GM19438 (cell line): ENCODE measurements around the gene PLA2G15.

Source experiments
- ATAC-seq: cut with Tn5 transposase; IDR thresholded peaks from one replicate; pipeline ENCODE4 v1.9.1; 2021; ENCODE audit warnings: low read depth; ENCODE audit not compliant: unreplicated experiment

The PLA2G15 gene

DNA sequence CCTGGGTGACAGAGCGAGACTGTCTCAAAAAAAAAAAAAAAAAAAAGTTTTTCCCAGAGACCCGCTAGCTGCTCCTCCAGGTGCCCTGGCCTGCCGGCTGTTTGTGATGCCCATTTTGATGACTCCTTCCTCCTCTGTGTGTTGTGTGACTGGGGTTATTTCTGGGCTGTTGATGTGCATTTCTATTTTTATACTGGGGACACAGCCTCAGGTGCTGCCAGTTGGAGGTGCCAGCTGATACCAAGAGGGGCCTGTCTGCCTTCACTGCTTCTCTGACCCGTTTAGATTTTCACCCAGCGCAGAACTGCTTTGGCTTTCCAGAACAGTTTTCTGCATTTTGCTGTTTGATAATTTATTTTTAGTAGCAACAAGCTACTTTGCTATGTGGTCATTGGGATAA, 6.7 kb downstream of the PLA2G15 start:
- ATAC-seq = no peak

DNA sequence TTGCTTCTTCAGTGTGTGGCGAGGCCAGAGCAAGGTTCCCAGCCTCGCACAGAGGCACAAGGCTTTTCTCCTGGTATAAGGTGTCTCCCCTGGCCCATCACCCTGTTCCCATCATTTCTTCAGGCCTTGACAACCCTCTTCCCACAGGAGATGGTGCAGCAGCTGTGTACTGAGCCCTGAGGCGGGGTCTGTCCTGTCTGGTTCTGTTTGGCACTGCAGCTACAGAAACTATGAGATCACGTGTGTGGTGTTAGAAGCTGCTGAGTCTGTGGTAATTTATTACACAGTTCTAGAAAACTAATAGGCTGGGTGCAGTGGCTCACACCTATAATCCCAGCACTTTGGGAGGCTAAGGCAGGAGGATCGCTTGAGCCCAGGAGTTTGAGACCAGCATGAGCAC, 7.2 kb downstream of the PLA2G15 start:
- ATAC-seq = no peak

DNA sequence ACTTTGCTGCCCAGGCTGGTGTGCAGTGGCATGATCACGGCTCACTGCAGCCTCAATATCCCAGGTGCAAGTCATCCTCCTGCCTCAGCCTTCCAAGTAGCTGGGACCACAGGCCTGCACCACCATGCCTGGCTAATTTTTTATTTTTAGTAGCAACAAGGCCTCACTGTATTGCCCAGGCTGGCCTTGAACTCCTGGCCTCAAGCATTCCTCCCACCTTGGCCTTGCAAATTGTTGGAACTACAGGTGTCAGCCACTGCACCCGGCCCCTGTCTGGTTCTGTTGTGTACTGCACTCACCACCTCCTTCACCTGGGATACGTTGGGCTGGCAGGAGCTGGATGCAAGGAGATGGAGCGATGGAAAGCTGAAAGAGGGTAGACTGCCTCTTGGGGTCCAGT, 8.5 kb downstream of the PLA2G15 start:
- ATAC-seq = no peak

DNA sequence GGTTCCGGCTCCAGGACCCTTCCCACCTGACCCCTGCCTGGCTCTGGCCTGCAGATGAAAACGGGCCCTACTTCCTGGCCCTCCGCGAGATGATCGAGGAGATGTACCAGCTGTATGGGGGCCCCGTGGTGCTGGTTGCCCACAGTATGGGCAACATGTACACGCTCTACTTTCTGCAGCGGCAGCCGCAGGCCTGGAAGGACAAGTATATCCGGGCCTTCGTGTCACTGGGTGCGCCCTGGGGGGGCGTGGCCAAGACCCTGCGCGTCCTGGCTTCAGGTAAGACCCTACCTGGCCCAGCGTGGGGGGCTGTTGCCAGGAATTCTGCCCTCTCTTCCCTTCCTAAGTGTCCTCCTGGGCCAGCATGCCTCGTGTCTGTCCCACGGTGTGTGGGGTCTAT, 10.5 kb downstream of the PLA2G15 start:
- ATAC-seq = no peak

DNA sequence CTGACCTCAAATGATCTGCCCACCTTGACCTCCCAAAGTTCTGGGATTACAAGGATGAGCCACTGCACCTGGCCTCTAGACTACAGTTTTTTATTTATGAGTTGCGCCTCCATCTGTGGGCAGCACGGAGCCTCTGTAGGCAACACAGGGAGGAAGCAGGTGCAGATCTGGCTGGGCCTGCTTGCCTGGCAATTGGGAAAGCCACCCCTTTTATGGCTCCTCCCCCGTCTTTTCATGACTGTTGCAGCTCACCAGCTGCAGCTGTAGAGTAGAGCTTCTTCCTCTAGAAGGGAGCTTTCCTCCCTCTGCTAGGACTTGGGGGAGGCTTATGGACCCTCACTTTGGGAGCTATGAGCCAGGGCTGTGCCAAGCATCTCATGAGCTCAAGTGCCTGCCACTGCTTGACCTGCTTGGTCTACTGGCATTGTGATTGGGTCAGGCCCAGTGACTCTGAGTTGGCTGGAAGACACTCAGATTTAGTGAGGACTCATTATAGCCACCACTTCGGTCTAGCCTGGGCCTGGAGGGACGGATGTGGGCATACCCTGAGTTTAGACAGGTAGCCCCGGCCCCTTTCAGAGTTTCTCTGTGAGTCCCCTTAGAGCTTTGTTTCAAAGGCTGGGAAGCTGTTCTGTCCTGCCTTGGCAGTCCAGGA, 12.2 kb downstream of the PLA2G15 start:
- ATAC-seq = peak; percentile 73

DNA sequence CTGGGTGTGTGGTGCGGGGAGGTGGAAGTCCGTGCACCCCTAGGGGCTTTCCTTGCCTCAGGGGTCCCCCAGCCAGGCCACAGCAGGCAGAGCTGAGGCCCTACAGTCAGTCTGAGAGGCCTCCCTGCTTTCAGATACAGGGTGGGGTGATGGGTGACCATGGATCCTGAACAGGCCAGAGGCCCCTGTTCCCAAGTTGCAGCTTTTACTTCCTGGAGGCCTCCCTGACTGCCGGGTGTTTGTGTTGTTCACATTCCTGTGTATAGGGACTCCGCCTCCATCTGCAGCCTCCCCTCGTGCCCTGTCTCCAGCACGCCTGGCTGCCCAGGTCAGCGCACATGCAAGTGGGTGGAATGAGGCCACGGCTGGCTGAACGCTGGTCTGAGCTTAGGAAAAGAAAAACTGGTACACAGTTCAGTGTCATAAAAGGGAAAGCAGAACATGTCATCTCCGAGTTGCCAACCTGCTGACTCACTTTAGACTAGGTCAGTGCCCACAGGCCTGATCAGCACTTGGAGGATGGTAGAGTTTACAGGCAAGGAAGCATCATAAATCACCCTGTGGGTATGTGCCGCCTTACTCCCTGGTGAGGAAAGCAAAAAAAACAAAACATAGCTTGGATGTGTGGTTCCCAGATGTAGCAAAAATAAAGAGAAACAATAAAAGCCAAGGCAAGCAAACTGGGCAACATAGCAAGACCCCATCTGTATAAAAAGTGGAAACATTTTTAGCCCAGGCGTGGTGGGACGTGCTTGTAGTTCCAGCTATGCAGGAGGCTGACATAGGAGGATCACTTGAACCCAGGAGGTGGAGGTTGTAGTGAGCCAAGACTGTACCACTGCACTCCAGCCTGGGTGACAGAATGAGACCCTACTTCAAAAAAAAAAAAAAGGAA, 13.0 kb downstream of the PLA2G15 start:
- ATAC-seq = peak; percentile 27

DNA sequence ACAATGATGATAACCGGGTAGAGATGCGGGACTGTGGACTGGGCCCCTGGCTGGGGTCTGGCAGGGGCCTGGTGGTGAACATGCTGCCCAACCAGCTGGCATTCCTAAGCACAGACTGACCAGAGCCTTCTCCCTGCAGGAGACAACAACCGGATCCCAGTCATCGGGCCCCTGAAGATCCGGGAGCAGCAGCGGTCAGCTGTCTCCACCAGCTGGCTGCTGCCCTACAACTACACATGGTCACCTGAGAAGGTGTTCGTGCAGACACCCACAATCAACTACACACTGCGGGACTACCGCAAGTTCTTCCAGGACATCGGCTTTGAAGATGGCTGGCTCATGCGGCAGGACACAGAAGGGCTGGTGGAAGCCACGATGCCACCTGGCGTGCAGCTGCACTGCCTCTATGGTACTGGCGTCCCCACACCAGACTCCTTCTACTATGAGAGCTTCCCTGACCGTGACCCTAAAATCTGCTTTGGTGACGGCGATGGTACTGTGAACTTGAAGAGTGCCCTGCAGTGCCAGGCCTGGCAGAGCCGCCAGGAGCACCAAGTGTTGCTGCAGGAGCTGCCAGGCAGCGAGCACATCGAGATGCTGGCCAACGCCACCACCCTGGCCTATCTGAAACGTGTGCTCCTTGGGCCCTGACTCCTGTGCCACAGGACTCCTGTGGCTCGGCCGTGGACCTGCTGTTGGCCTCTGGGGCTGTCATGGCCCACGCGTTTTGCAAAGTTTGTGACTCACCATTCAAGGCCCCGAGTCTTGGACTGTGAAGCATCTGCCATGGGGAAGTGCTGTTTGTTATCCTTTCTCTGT, 14.0 kb downstream of the PLA2G15 start:
- ATAC-seq = no peak

DNA sequence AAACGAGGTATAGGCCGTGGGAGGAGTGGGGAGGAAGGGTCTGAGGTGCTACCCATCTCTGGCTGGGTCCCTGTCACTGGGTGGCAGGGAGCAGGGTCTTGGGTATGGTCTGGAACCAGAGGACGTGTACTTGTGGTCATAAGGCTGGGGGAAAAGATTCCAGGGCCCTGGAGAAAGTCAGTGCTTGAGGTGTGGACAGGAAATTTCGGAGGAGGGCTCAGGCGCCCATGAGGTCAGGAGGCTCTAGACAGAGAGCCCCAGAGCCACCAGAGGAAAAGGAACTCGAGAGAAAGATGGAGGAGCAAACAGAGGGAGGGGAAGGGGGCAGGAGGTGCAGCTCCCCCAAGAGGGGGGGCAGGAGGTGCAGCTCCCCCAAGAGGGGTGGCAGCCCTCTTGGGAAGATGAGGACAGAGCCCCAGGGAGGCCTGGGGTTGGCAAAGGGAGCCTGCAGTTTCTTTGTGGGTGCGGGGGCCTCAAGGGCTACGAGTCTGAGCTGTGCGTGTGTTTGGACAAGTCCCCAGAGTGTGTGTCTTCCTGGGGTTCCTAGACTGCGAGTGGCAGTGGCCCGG, 18.5 kb downstream of the PLA2G15 start:
- peak; percentile 8 for ATAC-seq

DNA sequence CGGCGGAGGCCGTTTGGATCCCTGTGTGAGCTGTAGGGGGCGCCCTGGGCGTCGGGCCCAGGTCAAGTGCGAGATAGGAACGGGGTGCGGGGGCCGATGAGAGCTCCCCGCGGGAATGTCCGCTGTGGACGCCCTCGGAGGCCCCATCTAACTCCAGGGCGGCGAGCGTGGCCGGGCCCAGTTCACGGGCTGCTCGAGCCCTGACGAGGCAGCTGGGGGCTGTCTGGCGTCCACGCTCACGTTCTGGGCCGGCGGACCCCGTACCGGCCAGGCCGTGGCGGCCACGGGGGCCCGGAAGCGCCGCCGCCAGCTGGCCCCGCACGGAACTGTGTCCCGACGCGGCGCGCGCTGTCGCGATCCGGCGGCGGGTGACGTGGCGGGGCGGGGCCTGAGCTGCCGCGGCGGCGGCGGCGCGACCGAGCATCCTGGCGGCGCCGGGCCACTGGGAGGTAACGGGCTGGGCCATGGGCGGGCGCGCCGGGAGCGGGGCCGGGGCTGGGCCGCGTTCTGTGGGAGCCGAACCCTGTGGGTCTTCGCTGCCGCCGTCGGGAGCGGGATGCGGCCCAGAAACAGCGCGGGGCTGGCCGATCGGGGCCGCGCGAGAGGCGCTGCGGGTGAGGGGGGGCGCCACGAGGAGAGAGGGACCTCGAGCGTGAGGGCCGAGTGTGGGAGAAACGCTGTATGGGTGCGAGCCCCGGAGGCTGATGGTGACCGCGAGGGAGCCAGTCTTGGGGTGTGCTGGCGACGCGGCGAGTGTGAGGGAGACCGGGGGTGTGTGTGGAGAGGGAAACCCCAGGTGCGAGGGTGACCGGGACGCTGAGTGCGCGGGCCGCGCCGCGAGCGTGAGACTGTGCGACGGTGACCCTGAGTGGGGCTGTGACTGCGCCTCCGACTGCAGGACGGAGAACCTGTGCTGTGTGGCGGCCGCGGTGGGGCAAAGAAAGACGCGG, 19.2 kb downstream of the PLA2G15 start, which contains the start of gene SLC7A6:
Gene SLC7A6, plus strand, starts transcription at position 399 of the 950 bp plus-strand sequence. CDS start 10,201 bp downstream, outside the sequence.
- ATAC-seq = peak; percentile 59

DNA sequence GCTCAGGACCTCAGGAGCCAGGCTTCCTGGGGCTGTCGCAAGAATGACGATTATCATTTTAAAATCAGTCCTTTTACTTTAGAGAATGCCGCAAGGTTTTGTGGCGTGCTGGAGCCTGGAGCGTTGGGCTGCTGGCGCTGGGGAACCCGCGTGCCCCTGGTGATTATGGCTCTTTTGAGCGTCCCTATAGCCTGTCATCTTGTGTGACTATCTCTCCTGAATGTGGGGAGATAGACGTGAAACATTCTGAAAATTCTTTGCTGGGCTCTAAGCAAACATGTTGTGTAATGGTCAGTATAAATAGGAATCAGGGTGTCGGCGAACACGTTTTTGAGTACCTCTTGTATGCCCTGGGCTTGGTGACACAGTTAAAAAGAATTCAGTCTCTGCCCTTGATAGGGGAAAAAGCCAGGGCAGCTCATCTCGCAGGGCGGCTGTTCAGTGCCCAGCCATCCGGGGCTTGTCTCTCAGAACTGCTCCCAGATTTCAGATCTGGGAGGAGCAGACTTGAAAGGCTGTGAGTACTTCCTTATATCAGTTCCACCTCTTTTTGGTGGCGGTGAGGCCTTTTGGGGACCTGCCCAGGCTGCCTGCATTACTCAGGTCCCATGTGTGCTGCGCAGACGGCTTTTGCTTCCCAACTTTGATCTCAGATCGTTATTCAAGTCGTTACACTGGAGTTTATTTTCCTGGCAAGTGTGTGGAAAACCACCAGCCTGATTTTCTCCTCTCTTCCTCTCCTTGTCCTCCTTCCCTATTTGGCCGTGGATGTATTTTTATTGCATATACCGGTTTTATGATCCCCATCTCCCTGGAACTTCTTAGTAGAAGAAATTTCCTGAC, 20.1 kb downstream of the PLA2G15 start:
- ATAC-seq = peak; percentile 12

DNA sequence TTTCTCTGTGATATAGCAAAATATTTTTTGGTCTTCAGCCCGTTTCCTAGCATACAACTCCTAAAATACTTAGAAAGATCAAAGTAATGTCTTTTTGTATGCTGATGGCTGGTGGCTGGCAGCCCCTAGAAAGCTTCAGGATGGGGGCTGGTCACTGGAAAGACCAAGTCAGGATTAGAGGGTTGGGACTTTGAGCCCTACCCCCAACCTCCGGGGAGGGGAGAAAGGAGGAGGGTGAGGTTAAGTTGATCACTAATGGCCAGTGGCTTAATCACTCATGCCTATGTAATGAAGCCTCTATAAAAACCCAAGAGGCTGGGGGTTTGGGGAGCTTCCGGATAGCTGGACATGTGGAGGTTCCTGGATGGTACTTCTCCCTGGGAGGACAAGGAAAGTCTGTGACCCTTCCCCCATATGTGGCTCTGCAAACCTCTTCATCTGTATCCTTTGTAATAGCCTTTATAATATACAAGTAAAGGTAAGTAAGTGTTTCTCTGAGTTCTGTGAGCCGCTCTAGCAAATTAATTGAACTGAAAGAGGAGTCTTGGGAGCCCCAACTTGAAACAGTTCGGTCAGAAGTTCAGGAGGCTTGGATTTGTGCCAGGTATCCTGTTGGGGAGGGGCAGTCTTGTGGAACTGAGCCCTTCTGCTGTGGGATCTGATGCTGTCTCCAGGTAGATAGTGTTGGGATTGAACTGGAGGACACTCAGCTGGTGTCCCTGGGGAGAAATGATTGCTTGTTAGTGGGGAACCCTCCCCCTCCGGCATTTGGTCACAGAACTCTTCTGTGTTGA, 22.6 kb downstream of the PLA2G15 start:
- ATAC-seq = no peak

DNA sequence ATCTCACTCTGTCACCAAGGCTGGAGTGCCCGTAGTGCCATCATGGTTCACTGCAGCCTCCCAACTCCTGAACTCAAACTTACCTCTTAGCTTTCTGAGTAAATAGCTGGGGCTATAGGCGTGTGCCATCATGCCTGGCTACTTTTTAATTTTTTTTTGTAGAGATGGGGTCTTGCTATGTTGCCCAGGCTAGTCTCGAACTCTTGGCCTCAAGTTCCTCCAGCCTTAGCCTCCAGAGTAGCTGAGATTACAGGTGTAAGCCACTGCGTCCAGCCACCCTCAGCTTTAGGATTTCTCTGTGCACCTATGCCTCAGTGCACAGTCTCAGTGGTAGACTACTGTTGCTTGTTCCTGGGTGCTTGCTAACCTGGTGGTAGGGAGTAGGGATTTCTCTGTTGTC, 24.6 kb downstream of the PLA2G15 start:
- ATAC-seq = no peak

DNA sequence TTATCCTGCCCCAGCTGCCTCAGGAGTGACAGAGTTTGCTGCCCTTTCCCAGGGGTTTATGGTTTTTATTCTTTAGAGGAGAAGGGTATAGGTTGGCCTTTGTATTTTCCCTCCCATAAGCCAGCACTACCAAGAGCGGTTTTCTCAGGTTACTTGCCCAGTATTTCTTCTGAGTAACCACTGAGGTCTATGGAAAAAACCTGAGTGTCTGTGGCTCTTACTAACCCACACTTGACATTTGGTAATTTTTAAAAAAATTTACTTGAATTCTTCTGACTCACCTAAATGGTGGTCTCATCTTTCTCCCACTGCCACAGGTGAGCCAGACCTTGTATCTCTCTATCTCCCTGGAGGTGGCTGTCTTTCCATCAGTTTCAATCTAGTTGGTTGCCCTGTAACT, 25.2 kb downstream of the PLA2G15 start:
- ATAC-seq = no peak

DNA sequence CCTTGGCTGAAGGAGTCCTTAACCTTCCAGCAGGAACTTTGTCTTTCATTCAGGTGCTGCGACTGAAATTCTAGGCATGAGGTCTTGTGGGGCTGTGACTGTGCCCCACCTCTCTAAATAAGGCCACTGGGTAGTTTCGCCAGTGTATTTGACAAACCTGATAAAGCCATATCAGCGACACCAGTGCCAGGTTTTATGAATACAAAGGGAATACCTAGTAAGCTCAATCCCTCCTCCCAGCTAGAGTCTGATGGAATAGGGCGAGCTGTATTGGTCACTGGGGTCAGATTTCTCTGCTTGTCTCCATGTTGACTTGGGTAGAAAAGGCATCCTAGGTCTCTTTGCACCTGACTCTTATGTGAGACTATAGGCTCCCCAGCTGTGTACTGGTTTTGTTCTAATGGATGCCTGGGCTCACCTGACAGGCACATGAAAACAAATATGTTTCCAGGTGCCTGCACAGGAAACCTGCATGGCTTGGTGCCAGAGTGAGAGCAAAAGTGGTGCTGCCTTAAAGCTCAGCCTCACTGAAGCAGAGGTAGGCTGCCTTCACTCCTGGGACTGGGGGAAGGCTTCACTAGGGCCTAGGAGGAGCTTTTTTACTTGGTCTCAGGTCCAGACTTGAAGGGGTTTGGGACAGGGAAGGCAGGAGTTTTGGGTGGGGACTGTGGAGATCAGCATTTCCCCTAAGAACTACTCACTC, 27.5 kb downstream of the PLA2G15 start:
- ATAC-seq = no peak

DNA sequence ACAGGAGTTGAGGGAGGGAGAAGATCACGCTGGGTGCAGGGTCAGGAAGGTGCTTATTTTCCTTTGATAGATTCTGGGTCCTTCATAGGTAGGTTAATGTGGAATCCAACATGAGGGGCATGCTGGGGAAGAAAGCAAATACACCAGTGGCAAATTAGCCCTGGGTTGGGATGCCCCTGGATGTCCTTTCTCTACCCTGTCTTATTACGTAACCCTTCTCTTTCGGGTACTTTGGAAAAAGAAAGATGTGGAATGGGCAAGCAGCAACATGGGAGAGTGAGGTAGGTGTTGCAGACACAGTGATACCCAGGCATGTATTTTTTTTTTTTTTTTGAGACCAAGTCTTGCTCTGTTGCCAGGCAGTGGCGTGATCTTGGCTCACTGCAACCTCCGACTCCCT, 28.3 kb downstream of the PLA2G15 start:
- no peak for ATAC-seq

DNA sequence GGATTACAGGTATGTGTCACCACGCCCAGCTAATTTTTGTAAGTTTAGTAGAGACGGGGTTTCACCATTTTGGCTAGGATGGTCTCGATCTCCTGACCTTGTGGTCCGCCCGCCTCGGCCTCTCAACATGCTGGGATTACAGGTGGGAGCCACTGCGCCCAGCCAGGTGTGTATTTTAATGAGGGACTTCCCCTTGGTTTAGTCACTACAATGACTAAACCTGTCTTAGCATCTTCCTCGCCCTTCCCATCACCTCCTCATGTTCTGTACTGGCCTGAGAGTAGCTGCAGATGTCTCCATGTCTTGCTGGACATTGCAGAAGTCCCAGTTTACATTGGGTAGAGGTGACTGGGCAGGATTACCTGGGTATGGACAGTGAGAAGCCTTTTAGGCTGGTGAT, 28.7 kb downstream of the PLA2G15 start:
- ATAC-seq = no peak

DNA sequence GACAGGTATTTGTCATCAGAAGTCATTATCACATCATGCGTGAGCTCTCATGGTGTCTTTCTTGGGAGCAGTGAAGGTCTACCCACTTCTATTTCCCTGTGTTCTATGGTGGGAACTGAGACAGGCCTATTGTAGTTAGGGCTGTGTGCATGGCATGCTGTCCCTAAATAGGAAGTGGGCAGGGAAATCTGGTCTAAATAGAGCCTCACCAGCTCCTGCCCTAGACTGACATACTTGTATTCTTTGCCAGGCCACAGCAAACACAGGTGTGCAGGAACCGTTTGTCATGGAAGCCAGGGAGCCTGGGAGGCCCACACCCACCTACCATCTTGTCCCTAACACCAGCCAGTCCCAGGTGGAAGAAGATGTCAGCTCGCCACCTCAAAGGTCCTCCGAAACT, 29.3 kb downstream of the PLA2G15 start:
- ATAC-seq = no peak
